Hematopoietic multipotent progenitor cell treated with erythropoietin and hydrocortisone succinate and interleukin-3 and kit ligand, for 4 days (in vitro differentiated cells): ENCODE results near the gene PCNA.
A peak's percentile ranks its signal among the peaks of the same experiment; 100 is the strongest.
"Not testable (repeated sequence)": the region's sequence is repeated elsewhere in the genome, so short reads cannot be mapped to it uniquely, and the experiment has no call there.

Source experiments
- DNase-seq: peaks from one replicate; pipeline ENCODE4 v3.0.0-alpha.2; 2015

PCNA gene

DNA sequence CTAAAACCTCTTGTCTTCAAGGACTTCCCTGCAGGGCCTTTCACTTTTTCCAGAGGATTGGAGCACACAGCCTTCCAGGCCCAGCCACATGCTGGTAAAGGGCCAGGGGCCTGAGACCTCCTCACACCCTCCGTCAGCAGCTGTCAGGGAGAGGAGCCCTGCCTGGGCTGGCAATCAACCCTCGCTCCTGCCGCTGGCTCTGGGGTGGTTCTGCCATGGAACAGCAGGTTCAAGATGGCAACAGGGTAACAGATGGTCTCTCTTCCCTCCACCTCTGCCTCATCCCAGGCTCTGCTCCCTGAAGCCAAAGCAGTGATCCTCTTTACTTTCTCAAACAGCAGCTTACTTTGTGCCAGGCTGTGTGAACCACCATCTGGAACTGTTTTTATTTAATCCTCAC, 23.8 kb downstream of the PCNA start:
- no peak for DNase-seq

DNA sequence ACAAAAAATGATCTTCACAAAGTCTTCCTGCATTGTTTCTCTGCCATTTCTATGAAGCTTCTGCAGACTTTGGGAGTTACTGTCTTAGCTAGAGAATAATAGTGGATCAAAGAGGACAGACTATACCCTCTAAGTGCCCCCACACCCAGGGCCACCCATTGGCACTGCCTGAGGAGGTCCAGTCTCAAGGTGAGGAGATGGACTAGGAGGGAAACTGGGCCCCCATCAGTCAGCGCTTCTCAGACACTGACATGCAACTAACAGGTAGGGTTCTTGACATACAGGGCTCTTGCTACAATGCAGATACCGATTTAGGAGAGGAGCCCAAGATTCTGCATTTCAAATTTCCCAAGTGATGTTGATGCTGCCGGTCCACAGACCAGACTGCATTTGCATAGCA, 24.3 kb downstream of the PCNA start:
- no peak for DNase-seq

DNA sequence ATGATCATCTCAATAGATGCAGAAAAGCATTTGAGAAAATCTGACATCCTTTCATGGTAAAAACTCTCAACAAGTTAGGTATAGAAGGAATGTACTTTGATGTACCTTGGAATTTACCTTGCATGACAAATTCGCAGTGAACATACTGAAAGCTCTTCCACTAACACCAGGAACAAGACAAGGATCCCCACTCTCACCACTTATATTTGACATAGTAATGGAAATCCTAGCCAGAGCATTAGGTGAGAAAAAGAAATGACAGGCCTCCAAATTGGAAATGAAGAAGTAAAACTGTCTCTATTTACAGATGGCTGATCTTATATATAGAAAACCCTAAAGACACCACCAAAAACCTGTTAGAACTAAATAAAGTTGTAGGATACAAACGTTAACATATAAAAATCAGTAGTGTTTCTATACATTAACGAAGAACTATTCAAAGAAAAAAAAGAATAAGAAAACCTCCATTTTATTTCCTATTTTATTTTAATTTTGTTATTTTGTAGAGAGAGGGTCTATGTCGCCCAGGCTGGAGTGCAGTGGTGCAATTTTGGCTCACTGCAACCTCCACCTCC, 26.9 kb downstream of the PCNA start:
- DNase-seq: no peak

DNA sequence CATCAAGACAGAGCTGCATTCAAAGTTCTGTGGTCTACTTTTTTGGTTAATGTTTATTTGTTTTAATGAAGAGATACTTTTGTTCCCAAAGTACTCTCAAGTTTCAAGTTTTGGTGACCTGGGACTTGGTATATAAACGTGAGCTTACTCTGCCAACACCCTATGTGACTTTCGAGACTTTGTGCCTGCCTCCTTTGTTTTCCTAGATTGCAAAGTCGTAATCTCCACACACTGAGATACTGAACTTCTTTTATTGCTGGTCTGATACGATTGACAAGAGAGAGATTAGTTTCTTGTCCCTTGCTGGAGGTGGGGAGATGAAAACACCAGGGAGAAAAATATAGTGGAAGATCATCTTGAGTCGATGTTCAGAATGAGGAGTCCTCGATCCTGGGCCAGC, 27.9 kb downstream of the PCNA start:
- DNase-seq: no peak

DNA sequence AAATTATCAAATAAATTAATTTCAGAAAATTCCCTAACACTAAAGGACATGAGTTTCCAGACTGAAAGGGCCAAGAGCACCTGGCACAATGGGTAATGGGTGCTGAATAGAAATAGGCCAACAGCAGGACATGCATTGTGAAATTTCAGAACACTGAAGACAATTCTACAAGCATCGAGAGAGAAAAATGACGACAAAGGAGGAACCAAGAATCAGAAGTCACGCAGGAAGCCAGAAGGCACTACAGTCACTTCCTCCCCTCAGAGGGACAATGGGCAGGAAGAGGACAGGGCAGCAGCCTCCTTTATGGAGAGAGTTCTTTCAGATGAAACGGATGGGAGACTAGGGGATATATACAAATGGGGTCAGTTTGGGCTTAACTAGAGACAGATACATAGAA, 29.6 kb downstream of the PCNA start:
- peak; percentile 80 for DNase-seq

DNA sequence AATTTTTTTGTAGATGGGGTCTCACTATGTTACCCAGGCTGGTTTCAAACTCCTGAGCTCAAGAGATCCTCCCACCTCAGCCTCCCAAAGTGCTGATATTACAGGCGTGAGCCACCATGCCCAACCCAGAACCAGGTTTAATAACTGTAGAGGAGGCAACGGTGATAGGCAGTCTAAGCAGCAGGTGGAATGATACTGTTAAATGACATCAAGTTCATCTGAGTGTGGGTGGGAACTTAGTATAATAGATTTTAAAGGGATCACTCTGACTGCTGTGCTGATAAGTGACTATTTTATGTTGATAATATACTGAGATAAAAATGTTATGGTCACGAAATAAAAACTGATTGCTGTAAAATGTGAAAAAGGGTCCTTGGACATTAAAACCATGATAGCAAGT, 31.1 kb downstream of the PCNA start:
- no peak for DNase-seq

DNA sequence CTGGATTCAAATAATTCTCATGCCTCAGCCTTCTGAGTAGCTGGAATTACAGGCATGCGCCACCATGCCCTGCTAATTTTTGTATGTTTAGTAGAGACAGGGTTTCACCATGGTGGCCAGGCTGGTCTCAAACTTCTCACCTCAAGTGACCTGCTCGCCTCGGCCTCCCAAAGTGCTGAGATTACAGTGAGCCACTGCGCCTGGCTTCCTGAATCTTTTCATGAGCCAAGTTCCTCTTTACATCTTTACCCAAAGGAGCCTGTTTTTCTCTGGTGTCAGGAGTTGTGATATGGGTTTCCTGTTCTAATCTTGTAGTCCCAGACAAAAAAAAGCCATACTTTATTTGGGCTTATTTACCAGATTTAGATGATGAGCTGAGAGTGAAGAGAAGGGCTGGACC, 34.4 kb downstream of the PCNA start:
- peak; percentile 73 for DNase-seq

DNA sequence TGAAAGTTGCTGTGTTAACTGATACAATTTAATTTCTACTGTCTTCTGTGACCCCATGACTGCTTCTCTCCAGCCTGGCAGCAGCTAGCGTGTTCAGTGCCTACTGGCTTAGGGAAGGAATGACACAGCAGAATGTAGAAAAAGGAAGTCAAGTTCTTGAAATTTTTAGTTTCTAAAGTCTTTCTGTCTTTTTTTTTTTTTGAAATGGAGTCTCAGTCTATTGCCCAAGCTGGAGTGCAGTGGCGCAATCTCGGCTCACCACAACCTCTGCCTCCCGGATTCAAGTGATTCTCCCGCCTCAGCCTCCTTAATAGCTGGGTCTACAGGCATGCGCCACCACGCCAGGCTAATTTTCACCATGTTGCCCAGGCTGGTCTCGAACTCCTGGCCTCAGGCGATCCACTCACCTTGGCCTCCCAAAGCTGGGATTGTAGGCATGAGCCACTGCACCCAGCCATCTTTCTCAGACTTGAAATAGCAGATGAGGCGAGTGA, 39.3 kb downstream of the PCNA start:
- DNase-seq: peak; percentile 95

DNA sequence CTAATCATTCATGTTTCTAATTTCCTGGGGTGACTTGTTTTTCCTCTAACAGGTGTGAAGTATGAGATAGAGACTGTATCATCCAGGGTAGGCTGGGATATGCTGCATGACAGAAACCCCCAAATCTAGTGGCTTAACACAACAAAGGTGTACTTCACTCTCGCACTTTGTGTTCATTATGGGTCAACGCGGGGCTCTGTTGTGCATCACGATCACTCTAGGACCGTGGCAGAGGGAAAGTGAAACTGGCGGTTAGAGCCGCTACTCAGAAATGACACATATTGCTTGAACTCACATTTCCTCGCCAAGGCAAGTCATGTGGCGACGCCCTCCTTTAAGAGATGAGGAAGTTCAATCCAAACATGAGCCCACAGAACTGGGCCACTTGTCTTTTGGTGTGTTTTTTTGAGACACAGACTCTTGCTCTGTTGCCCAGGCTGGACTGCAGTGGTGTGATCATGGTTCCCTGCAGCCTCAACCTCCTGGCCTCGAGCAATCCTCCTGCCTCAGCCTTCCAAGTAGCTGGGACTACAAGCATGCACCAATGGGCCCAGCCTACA, 41.3 kb downstream of the PCNA start:
- peak; percentile 96 for DNase-seq

DNA sequence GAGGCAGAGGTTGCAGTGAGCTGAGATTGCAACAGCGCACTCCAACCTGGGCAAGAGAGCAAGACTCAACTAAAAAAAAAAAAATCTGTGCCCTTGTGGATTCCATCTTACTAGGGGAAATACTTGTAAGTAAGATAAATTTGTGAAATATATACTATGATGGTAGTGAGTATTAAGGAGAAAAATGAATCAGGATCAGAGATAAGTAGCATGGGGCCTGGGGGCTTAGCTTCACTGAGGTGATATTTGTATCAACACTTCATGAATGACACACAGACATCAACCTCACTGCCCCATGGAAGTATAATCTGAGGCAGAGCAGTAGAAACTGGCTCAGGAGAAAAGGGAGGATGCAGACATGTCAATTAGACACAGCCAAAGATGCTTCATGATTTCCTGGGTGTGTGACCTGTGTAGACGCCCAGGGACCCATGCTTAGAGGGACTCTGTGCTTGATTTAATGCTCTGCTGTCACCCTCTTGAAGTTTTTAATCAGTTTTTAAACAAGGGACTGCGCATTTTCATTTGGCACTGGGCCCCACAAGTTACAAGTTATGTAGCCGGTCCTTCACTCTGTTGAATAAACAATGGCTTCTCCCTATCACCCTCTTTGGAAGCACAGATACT, 41.9 kb downstream of the PCNA start:
- DNase-seq: no peak

DNA sequence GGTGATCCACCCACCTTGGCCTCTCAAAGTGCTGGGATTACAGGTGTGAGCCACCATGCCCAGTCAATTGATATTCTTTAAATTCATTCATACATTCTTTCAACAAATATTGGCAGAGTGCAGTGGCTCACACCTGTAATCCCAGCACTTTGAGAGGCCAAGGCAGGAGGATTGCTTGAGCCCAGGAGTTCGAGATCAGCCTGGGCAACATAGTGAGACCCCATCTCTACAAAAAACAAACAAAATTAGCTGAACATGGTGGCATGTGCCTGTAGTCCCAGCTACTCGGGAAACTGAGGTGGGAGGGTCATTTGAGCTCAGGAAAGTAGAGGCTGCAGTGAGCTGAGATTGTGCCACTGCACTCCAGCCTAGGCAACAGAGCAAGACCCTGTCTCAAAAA, 42.8 kb downstream of the PCNA start:
- DNase-seq: not testable (repeated sequence)

DNA sequence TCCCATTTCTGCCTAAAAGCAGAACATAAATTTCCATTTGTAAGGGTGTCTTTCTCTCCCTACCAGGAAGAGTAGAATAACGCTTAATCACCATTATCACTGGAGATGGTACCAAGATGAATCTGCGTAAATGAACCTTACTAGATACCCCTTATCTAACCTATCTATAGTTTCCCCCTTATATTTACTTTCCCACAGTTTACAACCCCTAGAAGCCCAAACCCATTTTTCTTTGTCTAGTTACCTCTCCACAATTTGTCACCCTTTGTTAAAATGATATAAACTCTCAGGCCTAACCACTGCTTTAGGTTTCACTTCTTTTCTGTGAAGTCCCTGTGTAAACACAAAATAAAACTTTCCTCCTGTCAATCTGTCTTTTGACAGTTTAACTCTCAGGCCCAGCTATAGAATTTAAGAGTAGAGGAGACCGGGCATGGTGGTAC, 45.5 kb downstream of the PCNA start:
- DNase-seq: no peak

DNA sequence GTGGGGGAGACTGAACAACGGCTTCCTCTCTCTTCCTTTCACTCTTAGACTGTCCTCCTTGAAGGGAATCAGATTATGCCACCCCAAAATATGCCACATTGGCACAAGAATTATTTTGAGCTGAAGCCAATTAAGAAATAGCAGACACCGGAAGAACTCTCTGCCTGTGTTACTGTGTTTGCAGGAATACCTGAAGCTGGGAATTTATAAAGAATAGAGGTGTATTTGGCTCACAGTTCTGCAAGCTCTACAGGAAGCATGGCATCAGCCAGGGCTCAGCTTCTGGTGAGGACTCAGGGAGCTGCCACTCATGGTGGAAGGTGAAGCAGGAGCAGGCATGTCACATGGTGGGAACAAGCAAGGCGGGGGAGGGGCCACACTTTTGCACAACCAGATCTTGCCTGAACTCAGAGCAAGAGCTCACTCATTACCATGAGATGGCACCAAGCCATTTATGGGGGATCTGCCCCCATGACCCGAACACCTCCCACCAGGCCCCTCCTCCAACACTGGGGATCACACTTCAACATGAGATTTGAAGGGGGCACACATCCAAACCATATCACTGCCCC, 46.0 kb downstream of the PCNA start:
- peak; percentile 65 for DNase-seq

DNA sequence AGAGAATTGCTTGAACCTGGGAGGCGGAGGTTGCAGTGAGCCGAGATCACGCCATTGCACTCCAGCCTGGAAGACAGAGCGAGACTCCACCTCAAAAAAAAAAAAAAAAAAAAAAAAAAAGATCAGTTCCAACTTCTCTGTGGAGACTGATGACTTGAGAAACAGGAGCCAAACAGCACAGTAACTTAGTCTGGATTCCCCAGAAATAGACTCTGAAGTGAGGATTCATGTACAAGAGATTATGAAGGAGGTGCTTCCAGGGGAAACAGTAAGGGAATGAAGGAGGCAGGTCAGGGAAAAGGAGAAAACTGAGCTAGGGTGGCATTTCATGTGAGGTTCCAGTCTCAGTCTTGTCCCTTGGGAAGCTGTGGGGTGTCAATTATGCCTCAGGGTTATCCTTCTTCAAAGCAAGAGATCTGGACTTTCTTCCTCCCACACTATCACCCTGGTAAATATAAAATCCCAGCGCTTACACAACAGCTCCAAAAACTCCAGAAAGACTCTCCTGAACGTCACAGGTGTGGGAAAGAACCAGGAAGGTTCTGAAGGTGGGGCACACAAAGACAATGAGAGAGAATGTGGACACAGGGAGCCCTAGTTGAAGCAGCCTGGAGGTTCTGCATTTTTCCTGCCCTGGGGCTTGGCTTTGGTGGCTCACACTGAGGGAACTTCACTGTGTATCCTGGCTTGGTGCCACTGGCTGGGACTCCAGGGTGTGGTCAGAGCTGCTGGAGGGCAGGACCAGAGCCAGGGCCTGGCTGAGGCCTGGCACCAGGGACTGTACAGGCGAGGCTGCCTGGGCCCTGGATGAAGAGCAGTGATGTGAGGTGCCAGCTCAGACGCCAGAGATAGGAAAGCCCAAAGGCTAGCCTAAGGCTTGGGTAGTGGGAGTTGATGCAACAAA, 46.8 kb downstream of the PCNA start:
- DNase-seq: peak; percentile 84

DNA sequence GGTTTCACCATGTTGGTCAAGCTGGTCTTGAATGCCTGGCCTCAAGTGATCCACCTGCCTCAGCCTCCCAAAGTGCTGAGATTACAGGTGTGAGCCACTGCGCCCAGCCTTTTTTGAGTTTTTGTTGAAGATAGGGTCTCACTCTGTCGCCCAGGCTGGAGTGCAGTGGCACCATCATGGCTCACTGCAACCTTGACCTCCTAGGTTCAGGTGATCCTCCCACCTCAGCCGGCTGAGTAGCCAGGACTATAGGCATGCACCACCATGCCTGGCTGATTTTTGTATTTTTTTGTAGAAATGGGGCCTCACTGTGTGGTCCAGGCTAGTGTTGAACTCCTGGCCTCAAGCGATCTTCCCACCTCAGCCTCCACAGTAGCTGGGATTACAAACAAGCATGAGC, 47.8 kb downstream of the PCNA start:
- DNase-seq: not testable (repeated sequence)

DNA sequence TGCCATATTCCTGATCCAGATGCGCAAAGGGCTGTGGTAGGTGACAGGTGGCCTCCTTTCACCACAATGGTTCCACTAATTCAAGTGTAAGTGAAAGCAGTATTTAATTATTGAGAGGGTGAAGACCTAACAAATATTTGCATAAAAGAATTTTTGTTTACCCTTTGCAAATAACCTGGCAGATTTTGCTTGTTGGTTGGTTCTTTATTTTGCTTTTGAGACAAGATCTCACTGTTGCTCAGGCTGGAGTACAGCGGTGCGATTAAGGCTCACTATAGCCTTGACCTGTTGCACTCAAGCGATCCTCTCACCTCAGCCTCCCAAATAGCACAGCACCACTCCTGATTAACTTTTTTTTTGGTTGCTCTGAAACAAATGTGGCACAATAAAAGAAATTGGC, 49.2 kb downstream of the PCNA start:
- DNase-seq: no peak

DNA sequence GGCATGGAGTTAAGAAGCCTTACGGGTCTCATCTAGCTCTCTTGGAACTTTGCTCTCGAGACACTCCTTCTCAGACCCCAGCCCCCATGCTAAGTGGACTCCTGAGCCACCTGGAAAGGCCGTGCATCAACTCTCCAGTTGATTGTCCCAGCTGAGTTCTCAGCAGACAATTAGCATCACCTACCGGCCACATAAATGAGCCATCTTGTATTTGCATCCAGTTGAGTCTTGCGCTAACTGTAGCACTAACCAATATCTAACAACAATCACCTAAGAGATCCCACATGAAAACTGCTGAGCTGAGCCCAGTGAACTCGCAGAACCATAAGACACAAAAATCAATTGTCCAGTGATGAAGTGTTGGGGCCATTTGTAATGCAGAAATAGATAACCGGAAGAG, 49.7 kb downstream of the PCNA start:
- no peak for DNase-seq

DNA sequence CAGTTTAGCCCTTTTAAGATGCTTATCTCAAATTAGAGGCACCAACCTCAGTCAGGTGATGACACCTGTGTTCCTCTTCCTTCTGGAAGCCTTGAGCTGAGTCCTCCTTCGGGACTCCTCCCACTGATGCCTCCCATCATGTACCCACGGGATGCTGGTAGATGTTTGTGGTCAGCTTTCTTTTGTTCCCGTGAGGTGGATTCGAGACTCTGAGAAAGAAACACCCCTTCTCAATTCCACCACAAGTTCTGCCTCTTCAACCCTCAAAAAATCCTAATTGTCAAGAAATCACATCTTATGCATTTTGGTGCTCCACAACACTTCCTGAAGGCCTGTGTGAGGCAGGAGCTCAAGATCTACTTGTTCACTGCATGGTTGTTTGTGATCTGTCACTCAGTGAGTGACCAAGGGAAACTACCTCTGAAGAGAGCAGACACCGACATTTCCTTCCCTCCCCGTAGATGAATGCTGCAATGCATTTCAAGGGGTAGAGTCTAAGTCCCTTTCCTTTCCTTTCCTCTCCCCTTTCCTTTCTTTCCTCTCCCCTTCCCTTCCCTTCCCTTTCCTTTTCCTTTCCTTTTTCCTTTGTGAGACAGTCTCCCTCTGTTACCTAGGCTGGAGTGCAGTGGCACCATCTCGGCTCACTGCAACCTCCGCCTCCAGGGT, 50.5 kb downstream of the PCNA start:
- DNase-seq: no peak

DNA sequence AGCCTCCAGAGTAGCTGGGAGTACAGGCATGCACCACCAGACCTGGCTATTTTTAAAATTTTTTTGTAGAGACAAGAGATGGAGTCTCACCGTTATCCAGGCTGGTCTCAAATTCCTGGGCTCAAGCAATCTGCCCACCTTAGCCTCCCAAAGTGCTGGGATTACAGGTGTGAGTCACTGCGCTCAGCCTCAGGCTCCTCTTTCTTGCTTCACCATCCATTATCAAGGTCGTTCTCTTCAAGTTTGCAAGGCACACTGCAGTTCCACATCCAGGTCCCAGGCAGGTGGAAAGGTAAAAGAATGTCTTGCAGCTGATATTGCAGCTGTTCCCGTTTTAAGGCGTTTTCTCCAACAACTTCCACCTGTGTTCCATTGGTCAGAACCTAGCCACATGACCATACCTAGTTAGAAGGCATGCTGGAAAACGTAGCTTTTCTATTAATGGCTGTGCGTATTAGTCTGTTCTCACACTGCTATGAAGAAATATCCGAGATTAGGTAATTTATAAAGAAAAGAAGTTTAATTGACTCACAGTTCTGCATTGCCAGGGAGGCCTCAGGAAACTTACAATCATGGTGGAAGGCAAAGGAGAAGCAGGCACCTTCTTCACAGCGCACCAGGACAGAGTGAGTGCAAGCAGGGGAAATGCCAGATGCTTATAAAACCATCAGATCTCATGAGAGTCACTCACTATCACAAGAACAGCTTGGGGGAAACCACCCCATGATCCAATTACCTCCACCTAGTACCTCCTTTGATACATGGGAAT, 51.7 kb downstream of the PCNA start:
- no peak for DNase-seq

DNA sequence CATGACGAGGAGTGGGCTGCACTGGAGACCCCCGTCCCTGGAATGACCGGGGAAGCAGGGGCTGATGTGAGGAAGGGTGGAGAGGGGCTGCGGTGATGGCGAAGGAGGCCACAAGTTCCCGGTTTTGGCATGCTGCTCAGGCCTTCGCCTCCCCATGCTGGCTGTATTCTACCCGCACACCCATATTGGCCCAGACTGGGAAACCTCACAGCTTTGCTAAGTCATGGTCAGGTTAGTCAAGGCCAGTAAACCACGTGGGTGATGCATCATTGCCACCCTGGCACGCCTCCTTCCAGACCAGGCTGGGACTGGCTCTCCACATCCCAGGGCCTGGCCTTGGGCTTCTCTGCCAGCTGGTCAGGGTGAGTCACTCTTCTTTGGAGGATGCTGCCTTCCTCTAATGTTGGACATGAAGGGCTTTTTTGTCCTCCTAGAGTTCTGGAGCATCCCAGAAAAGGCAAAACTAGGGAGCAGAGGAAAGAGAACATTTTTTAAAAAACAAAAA, 53.8 kb downstream of the PCNA start:
- peak; percentile 78 for DNase-seq

DNA sequence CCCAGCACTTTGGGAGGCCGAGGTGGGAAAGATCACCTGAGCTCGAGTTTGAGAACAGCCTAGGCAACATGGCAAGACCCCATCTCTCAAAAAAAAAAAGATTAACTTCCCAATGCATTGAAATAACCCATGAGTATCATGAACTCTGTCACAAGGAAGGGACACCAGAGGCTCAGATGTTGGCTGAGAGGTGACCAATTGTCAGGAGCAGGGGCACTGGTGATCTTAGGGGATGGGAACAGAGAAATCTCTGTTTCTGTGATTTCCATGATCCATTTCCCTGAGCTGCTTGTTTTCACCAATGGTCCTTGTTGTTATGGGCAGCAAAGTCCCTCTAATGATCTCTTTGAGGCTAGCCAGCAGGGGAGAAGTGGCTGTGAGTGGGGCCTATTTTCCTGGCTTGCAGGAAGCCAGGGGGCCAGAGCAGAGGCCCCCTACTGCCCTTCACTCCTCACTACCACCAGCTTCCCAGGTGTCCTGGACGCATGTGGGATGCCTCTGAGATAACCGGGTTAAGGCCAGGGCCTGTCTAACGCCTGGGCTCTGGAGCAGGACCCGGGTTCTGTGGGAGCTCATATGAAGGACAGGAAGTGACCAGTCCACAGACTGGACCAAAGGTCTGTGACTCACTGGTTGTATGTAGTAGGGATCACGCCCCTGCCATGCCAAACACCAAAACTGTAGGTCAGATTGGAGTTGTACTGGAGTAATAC, 54.4 kb downstream of the PCNA start:
- no peak for DNase-seq
